NCI-H460 (cell line): ENCODE measurements around the gene SELENOI. TPM values are rescaled to one million over a fixed set of nuclear protein-coding genes. Genes with fewer than 3 reads are reported as not detected.
A peak's percentile ranks its signal among the peaks of the same experiment; 100 is the strongest.
"Not testable (repeated sequence)": the region's sequence is repeated elsewhere in the genome, so short reads cannot be mapped to it uniquely, and the experiment has no call there.

Source experiments
- DNase-seq: peaks from one replicate; pipeline ENCODE4 v3.0.0-alpha.2; 2016; ENCODE audit warnings: low read depth; ENCODE audit errors: extremely low read depth
- total RNA-seq: library from RNA; depleted of rRNA; stranded (reverse); fragments of >200 nt; shearing (Covaris generic); gene quantifications from 2 replicates; pipeline ENCODE4 v1.2.3, GENCODE V29; 2014

SELENOI gene
- total RNA-seq, 1 experiment from 2014 or later: 99.2 TPM

GRCh38 chr2:26326514-26326913 lies 19.4 kb upstream of the SELENOI start:
- no peak for DNase-seq

GRCh38 chr2:26327291-26328272 lies 18.4 kb upstream of the SELENOI start:
- DNase-seq: no peak

DNA sequence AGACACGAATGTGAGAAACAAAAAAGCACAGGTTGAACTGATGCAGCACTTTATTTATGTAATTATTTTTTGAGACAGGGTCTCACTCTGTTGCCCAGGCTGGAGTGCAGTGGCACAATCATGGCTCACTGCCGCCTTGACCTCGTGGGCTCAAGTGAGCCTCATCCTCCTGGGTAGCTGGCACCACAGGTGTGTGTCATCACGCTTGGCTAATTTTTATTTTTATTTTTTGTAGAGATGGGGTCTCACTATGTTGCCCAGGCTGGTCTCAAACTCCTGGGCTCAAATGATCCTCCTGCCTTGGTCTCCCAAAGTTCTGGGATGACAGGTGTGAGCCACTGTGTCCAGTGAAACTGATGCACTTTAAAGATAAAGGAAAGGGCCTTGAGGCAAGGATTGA lies 16.9 kb upstream of the SELENOI start:
- DNase-seq: not testable (repeated sequence)

DNA sequence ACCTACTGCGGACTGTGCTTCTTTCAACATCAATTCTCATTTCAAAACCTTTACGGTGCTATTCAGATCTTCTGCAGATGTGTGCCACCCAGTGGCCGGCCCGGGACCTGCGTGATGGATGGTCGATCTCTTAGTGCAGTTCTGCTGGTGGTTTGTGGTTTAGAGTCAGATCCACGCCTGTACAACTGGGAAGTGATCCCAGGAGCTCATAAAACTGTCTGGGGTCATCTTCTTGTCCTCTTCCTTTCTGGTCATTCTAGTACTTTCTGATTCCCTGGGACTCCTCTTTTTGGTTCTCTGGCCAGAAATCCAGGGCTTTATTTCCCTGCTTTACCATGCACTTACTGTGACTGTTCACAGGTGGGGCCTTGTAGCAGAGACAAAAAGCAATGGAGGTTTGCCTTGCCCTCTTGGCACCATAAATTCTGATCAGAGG lies 15.8 kb upstream of the SELENOI start:
- DNase-seq: peak; percentile 78

DNA sequence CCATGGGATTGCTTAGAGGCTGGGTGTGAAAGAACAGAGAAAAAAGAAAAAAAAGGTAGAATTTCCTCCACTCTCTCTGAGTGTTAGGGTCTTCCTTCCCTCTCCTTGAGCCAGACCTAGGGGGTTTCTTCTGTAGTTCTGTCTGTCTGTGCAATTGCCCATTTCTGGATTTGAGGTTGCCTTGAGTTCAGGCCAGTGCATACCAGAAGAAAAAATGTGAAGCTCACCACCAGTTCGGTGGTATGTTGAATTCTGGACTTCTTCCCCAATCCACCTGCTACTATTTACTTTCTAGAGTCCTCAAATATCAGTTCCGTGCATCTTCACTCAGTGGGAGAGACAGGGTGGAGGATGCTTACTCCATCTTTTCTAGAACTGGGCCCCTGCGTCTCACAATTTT lies 15.3 kb upstream of the SELENOI start:
- no peak for DNase-seq

DNA sequence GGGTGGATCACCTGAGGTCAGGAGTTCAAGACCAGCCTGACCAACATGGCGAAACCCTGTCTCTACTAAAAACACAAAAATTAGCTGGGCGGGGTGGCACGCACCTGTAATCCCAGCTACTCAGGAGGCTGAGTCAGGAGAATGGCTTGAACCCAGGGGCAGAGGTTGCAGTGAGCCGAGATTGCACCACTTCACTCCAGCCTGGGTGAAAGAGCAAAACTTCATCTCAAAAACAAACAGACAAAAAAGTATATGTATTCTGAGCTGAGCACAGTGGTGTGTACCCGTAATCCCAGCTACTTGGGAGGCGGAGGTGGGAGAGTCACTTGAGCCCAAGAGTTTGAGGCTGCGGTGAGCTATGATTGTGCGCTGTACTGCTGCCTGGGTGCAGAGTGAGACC lies 14.6 kb upstream of the SELENOI start:
- not testable (repeated sequence) for DNase-seq

DNA sequence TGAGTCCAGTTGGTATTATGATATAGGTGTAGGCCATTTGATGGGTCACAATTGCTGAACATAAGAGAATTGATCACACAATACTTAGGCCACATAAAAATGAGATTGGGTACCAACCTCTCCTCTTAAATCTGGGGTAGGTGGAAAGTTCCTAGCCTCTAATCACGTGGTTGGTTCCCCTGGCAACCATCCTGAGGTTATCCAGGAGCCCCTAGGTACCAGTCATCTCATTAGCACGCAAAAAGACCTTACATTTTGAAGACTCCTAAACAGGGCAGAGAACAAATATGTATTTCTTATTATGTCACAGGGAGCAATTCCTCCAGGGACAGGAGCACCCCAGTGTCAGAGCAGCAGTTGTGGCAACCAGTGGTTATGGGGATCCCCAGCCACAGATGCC lies 12.7 kb upstream of the SELENOI start:
- no peak for DNase-seq

GRCh38 chr2:26335231-26335630 lies 10.7 kb upstream of the SELENOI start:
- no peak for DNase-seq

- no peak for DNase-seq
Measured at GRCh38 chr2:26336719-26337118, 9.2 kb upstream of the SELENOI start.

GRCh38 chr2:26337298-26337697 lies 8.6 kb upstream of the SELENOI start:
- DNase-seq: no peak

- DNase-seq: no peak
Measured at GRCh38 chr2:26340831-26341230, 5.1 kb upstream of the SELENOI start.

GRCh38 chr2:26344581-26345282 lies 1.2 kb upstream of the SELENOI start:
- no peak for DNase-seq

DNA sequence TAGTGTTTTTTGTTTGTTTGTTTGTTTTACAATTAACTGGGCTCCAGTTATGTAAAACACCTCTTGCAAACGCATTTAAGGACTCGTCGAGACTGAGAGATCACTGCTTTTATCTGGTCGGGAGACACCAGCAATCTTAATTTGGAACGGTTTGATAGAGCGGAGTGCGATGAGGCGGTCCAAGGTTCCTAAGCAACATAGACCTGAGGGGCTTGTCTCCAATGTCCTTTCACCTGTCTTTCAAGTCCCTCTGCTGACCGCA lies 729 bp upstream of the SELENOI start:
- no peak for DNase-seq

GRCh38 chr2:26346454-26347053 lies 611 bp downstream of the SELENOI start, which contains the start of gene ADGRF3:
Gene ADGRF3 (minus strand): TSS chr2:26346789. CDS start chr2:26346234, 555 bp downstream.
- peak; percentile 42 for DNase-seq

- DNase-seq: no peak
Measured at GRCh38 chr2:26347286-26347865, 1.4 kb downstream of the SELENOI start.

DNA sequence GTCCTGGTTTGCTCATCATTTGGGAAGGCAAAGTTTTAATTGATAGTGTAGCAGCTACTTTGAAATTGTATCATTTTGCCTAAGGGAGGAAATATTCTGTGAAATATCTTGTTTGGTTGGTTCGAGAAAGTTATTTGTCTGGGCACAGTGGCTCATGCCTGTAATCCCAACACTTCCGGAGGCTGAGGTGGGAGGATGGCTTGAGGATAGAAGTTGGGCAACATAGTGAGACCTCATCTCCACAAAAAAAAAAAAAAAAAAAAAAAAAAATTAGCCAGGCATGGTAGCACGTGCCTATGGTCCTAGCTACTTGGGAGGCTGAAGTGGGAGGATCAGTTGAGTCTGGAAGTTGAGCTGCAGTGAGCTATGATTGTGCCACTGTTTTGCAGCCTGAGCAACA lies 3.7 kb downstream of the SELENOI start:
- DNase-seq: no peak

- no peak for DNase-seq
Measured at GRCh38 chr2:26351375-26352090, 5.6 kb downstream of the SELENOI start.

- DNase-seq: no peak
Measured at GRCh38 chr2:26352892-26353291, 6.9 kb downstream of the SELENOI start.

GRCh38 chr2:26354469-26354868 lies 8.5 kb downstream of the SELENOI start:
- DNase-seq: not testable (repeated sequence)
